CD4-positive, alpha-beta T cell treated with Interferon gamma for 1 hour (primary cell): Measurements from ENCODE around the gene TOLLIP.

Experiments used
- DNase-seq: peaks from one replicate; pipeline ENCODE4 v3.0.0-alpha.2; 2020

The TOLLIP gene

DNA sequence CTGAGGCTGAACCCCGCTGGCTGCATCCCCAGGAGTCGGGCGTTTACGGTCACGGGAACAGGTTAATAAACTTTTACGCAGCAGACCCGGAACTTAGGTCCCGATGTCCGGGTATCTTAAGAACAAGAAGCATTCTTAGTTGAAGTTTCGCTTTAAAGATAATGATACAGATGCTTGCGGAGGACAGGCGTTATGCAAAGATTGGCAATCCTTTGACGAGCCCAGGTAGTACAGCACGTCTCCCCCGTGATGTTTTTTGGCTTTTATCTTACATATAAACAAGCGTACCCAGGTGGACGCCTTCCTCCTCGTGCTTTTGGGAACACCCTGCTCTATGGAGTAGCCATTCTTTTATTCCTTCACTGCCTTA, 871 bp upstream of the TOLLIP start:
- DNase-seq = no peak

DNA sequence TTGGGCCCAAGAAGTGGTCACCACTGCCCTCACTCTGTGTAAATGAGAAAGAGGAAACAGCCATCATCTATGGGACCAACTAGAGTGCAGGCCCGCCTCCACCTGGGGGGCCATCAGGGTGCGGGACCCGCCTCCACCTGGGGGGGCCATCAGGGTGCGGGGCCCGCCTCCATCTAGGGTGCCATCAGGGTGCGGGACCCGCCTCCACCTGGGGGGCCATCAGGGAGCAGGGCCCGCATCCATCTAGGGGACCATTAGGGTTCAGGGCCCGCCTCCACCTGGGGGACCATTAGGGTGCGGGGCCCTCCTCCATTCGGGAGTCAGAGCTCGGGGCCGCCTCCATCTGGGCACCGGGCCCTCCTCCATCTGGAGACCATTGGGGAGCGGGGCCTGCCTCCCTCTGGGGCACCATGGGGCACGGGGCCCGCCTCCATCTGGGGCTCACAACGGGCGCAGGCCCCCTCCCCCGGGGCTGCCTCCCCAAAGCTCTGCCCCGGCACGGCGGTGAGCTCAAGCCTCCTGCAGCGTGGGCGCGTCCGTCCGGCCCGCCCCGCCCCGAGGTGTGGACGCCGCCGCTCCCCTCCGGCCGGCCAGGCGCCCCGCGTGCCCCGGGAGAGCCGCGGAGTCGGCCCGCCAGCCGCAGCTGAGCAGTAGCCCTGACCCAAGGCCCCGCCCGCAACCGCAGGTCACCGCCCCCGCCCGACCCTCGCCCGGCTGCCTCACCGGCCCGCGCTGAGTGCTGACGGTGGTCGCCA, 512 bp downstream of the TOLLIP start:
- DNase-seq = no peak

DNA sequence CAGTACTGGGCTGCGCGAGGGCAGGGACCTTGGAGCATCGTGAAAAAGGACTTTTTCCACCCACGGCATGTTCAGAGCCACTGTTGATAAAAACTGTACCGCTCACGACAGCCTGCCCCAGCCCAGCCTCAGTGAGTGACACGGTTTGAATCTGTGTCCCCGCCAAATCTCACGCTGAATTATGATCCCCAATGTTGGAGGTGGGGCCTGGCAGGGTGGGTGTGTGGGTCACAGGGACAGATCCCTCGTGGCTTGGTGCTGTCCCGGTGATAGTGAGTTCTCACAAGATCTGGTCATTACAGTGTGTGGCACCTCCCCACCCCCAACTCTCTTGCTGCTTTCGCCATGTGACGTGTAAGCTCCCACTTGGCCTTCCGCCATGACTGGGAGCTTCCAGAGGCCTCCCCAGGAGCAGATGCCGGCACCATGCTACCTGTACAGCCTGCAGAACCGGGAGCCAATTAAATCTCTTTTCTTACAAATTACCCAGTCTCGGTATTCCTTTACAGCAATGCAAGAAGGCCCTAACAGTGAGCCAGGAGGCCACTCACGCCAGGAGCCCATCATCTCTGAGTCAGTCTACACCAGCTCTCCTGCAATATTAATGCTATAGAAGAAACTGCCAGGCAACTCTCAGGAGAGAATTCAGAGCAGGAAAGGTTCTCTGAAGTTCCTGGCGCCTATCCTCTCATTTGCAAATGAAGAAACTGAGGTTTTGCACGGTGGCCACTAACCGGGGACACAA, 1.3 kb downstream of the TOLLIP start:
- DNase-seq = no peak

DNA sequence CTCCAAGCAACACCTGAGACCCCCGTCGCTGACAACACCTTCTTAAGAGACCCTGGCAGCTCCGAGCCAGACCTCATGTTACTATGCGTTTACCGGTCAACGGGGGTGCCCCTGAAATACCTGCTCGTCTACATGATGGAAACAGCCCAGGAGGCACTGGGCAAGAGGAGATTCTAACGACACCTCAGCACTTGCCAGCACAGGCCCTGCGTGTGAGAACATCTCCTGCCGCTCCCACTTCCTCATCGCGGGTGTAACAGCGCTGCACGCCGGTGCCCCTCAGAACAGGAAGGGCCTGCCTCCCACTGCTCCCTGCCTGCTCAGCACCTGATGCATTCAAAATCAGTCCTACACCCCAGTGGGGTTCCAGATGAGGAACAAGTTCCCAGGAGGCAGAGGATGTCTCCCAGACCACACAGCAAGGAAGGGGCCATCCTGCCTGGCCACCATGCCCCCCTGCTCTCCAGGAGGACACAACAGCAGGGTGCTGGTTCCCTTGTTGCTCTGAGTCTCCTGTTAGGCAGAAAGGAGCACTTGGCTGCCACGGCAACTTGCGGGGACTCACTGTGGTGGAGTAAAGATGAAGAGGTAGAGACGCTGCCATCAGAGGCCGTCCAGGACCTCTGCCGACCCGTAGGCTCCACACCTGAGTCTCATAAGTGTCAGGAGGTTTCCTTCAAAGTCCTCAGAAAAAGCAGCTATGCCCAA, 2.1 kb downstream of the TOLLIP start:
- DNase-seq = peak; percentile 49

DNA sequence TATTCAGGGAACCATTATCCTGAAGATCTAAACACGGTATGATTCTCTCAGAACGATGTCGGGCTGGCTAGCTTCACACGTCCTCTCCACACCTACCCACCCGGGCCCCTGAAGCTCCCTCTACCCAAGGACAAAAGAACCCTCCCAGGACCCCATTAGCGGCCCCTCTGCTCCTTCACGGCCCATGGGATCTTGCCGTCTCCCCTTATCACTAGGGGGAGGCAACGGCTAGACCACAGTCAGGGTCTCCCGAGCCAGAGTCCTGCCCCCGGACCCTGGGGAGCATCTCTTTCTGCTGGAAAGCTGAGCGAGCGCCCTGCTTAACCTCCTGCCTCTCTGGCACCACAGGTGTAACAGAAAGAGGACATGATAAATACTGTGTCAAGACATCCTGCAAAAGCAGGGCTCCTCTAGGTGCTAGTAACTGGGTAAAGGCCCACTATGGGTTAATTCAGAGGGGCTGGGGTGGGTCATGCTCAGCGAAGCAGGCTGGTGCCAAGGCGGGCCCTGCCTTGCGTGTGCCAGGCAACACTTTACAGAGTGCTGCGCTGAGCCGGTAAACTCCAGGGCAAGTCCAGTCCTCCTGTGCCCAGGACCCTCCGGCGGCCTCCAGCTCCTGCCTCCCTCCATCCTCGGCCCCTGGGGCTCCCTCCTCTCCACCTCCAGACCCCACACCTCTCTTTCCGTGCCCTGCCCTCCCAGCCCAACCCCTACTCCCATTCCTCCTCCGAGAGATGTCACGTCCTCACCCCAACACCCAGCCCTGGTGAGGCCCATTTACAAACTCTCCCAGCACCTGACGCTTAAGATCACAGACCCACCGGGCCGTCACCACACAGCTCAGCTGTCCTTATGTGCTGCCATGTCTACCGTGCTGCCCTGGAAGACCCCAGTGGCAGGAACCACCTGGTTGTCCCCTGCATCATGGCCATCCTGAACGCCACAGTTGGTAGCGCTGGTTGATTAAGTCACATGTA, 3.0 kb downstream of the TOLLIP start:
- DNase-seq = no peak

DNA sequence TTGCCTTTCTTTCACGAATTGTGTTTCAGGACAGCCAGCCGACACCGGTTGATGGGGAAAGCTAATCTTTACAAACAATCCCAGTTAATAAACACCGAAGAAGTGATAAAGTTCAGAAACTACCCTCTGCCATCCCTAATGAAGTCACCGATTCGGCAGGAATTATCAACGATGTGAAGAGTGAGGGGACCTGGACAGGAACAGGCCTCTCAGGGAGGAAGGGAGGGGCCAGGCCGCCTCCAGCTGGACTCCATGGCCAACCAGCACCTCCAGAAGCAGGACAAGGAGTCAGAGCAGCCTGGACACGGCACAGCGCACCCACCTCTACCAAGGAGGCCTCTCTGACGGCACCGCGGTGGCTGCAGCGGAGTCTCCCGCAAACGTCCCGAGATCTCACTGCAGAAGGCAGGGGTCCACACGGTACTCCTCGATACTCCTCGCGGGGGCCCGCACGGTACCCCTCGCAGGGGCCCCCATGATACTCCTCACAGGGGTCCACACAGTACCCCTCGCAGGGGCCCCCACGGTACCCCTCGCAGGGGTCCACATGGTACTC, 3.9 kb downstream of the TOLLIP start:
- DNase-seq = no peak

DNA sequence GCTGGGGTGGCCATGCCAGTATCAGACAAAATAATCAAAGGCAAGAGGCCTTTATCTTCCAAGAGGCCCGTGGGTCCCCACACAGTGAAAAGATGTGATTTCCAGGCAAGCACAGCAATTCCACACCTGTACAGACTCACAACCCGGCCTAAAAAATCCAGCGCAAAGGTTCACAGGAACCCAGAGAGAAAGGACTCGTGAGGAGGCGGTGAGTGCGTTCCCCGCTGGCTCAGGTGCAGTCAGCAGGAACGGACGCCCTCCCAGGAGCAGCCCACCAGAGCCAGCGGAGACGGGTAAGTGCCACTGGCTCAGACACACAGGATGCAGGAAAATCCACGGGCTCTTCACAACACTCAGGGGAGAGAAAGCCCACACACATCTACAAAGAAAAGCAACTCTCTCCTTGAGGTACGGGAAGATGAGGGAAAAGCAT, 4.4 kb downstream of the TOLLIP start:
- no peak for DNase-seq

DNA sequence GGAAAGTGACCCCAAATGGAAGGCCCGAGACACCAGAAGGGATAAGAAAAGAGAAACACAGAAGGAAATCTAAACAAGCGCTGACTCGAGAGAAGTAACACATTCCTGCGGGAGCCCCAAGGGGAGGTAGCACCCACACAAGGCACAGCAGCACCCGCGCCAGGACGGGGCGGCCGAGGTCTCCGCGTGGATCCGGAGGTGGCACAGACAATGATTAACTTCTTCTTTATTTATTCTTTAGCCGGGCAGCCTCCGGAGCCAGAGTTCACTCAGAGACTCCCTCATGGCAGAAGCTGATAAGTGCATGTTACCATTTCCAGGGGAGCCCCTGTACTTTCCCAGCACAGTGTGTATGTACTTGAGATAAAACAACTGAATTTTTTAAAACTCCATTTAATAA, 5.1 kb downstream of the TOLLIP start:
- no peak for DNase-seq

DNA sequence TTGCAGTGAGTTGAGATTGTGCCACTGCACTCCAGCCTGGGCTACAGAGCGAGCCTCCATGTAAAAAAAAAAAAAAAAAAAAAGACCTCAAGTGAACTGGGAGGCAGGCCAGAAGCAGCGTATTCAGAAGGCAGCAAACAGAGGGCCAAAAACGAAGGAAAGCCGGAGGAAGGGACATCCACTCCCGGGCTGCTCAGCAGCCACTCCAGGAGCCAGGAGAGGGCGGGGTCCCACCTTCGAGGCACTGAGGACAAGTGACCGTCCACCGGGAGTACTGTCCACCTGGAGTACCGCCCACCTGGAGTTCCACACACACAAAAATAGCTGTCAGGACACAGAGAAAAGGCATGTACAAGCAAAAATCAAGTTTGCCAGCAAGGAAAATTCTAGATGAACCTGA, 5.5 kb downstream of the TOLLIP start:
- no peak for DNase-seq

DNA sequence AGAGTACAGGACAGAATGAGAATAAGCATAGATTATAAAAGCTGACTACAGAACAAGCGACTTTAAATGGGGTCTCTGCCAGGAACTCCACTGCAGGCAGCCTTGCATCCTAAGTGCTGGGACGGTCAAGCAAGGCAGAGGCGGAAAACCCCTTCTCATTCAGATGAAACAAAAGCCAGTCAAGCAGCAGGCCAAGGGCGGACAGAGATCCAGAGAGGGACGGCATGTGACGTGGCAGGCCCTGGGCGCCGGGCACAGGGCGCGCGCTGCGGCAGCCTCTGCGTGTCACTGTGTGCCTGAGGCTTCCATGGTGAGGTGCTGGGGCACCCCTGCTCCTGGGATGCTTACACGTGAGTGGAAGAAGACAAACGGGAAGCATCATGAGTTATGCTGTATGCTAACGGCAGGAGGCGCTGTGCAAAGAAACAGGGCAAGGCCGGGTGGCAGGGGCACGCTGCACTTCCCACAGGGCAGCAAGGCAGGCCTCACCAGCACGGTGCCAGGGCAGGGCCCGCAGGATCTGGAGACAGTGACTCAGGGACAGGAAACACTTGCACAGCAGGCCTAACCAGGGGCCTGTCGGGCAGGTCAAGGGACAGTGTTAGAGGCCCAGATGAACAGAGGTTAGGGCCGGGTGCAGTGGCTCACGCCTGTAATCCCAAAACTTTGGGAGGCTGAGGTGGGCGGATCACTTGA, 6.2 kb downstream of the TOLLIP start:
- no peak for DNase-seq

DNA sequence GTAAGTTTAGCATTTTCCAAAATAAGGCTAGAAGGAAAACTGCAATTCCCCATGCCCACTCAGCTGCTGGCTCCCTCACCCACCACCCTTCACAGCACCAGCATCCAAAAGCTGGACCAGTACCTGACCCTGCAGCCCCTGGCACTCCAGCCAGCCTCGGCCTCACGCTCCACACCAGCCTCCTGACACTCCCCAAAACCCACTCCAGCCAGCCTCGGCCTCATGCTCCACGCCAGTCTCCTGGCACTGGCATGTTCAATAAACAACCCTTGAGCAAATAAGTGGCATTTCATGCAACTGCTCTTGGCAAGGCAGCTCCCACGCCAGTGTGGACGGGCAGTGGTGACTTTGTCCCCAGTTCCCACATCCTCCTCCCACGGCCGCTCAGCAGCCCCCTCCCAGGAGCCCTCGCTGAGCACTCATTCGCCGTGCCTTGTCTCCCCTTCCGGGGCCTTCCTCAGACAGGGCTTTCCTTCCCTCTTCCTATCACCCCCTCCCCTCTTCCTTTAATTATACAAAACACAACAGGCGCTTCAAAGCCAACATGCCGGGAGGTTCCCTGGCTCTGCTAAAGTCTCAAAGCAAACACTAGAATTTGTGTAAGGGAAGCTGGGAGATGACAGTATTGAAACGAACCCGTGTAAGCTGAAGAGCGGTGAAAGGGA, 6.8 kb downstream of the TOLLIP start:
- no peak for DNase-seq

DNA sequence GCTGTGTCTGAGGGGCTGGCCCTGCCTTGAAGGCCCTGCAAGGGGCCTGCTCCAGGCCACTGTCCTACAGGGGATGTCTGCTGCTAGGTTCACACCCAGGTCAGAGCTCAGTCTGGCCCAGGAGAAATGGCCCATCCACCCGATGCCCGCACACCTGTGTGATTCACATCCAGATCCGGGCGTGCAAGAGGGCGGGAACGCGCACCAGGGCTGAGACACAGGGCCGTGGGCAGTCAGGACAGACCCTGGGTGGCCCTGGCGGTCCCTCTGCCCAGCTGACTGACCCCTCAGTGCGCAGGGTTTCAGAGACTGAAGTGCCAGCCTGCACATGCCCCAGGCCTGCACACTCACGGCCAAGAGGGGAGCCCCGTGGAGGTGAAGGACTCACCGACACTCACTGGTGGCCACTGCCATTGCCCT, 7.4 kb downstream of the TOLLIP start:
- DNase-seq = no peak

DNA sequence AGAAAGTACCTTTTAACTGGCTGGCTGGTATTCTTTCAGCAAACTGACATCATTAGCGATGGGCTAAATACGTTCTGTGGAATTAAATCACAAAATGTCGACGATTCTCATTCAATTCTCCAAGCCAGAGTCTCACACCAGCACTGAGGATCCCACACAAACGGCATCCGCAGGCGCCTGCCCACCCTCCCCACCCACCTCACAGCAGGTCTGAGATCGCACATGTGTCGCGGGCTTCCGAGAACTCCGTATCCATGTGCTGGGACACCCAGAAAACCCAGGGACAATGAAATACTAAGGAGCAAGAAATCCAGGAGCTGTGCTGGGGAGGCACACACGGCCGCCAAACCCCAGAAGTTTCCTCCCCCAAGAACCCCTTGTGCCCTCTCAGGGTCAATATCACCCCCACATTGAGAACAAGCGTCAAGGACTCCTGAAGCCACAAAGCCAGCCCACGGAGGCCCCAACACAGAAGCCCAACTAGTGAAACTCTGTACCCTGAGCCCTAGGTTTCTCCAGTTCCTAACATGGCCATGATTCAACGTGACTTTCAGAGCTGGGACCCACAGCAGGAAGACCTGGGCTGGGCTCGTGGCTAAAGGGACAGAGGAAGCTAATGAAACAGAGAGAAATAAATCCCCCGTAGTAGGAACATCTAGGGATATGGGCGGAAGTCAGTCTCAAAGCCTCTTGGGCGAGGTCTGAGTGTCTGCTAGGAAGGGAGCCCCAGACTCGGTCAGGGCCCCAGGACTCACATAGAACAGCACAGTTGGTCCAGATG, 8.0 kb downstream of the TOLLIP start:
- no peak for DNase-seq

DNA sequence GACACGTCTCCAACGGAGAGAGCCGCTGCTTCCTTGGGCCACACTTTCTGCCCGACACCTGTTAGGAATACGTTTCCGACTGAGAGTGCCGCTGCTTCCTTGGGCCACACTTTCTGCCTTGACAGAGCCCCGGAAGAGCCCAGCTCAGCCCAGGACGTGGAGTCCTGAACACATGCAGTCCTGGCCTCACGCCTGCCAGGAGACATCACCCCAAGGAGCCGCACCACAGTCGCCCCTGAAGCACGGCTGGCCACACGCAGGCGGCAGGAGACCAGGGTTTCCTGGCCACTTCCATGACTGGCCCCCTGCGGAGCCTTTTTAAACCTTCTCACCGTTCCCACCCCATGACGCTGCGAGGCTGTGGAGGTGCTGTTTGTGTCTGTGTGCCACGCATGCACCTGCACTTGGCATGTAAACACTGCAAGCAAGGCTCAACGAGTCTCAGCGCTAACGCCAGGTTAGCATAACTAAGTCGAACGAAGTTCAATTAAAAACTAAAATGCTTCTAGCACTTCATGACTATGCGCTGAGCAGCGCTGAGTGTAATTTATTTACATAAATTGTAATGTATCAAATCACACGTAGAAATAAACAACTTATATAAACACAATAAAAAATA, 8.8 kb downstream of the TOLLIP start:
- DNase-seq = no peak

DNA sequence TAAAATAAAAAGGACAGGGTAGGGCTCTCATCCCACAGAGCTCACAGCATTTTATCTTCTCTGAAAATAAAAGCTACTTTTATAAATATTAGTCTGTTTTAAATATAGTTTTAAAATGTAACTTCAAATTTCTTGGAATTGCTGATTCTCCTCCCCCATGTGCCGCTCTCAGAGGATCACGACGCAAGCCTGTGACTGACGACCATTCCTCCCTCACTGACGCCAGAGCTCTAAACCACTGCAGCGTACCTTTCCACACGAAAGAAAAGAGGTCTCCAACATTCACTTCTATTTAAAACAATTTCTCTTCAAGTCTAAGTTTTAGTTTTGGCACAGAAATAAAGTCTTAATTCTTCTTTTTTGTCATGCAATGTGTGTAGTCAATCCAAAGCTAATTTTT, 9.3 kb downstream of the TOLLIP start:
- no peak for DNase-seq

DNA sequence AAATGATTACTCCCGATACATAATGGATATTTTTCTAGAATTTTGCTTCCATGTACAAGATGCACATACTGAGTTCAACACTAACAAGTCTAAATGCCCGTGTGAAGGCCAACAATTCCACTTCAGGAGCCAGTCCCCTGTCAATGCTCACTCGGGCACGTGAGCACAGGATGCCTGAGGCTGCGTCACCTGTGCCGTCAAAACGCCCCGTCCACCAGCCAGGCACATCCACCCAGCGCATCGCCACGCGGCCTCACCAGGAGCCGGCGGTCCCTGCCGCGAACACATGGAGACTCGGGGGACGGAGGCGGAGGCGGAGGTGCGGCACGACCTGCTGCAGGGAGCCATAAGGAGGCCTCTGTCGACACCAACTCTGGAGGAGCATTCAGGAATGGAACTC, 9.8 kb downstream of the TOLLIP start:
- DNase-seq = no peak

DNA sequence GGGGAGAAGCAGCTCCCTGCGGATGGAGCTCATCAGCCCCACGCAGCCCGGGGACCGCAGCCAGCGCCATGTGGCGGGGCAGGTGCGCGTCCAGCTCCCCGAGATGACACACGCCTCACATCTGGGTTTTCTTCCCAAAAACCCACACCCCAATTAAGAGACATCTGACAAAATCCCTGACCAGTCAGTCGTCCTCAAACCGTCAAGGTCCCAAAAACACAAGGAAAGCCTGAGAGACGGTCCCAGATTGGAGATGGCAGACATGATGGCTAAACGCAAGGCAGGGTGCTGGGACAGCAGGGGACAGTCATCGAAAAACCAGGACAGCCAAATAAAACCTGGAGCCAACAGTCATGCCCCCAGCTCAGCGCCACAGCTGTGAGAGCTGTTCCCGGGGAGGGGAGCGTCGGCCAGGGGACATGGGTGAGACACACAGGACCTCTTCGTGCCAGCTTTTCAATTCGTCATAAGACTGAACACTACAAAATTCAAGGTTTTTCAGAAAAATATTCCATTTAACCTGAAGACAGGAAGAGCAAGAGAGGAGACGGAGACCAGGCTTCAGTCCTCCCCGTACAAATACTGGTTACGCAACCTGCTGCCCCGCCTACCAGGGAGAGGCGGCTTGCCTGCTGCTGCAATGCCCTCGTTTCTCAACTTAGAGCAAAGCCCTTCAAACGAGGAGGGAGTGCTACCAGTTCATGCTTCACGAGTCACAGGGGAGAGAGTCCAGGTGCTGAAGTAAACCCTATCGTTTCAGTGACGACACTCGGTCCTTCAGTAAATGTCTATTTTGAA, 10.5 kb downstream of the TOLLIP start:
- peak; percentile 39 for DNase-seq

DNA sequence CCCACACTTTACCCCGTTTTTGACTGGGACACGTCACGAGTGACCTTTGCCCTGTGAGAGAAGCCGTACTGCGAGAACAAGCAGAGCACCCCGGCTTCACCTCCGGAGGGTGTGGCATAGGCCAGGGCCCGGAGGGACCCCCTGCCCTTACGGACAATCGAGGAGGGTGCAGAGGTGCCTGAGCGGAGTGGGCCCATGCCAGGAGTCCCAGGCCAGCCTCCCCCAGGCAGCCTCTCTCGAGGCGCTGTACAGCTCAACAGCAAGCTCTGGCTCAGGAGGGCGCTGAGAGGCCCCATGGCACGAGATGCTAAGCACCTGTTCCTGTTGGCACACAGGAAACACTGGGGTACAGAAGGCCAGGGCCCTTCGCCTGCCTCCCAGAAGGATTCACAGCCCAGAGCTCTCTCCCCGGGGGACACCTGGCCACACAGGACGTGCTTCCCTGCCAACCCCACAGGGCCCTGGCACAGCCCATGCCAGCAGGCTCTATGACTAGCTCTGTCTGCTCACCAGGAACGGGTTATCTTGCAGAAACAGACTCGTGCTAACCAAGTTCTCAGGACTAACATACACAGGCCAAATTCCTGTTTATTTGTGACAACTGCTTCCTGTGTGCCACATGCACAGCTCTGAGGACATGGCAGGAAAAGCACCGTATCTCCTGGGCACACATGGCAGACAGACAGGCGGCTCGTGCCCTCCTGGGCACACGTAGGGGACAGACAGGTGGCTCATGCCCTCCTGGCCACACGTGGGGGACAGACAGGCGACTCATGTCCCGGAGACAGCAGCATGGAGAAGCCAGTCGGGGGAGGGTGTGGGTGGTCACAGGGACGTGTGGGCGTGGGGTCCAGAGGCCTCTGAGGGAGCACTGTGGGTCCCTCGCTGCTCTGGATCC, 11.6 kb downstream of the TOLLIP start:
- no peak for DNase-seq
